VCaP (cell line): Measurements from ENCODE around the gene FAM3B.

Source experiments
- H3K27ac ChIP-seq: fragments of 450-650 bp; 2 replicates; pipeline ENCODE4 v1.5.1; 2017
- TF ChIP-seq, protein P1 (sequence below): fragments of 450-650 bp; conservative IDR thresholded peaks from 2 replicates; pipeline ENCODE4 v1.5.1; 2017; ENCODE audit warnings: mild to moderate bottlenecking, moderate library complexity

FAM3B gene

DNA sequence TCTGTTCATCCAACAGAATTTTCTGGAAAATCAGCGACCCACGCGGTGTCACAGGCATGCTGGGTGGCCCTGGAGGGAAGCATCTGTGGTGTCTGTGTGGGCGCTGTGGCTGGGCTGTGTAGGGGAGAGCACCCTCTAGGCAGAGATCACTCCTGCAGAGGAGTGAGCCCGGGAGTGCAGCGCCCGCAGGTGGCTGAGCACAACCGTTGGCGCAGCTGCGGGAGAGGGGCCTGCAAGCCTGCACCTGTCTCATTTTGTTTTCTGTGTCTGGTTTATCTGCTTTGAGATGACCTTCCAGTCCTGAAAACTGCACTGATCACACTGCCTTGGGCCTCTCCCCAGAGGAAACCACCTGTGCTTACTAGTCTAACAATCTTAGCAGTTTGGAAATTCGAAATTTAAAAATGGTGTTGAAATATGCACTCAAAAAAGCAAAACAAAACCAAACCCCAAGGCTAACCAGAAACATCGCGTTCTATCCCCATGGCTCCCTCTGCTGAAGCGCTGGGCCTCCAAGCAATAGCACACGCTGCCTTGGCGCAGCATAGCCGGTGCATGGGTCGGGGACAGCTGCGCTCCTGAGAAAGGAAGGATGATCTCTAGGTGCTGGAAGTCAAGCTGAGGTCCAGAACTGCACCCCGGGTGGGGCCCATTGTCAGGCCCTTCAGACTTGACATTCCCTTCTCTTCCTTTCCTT is 4.8 kb downstream of the FAM3B start:
- TF ChIP-seq, protein P1, sequence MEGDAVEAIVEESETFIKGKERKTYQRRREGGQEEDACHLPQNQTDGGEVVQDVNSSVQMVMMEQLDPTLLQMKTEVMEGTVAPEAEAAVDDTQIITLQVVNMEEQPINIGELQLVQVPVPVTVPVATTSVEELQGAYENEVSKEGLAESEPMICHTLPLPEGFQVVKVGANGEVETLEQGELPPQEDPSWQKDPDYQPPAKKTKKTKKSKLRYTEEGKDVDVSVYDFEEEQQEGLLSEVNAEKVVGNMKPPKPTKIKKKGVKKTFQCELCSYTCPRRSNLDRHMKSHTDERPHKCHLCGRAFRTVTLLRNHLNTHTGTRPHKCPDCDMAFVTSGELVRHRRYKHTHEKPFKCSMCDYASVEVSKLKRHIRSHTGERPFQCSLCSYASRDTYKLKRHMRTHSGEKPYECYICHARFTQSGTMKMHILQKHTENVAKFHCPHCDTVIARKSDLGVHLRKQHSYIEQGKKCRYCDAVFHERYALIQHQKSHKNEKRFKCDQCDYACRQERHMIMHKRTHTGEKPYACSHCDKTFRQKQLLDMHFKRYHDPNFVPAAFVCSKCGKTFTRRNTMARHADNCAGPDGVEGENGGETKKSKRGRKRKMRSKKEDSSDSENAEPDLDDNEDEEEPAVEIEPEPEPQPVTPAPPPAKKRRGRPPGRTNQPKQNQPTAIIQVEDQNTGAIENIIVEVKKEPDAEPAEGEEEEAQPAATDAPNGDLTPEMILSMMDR, result no peak
- H3K27ac ChIP-seq, result peak overlapping the region; percentile 98

DNA sequence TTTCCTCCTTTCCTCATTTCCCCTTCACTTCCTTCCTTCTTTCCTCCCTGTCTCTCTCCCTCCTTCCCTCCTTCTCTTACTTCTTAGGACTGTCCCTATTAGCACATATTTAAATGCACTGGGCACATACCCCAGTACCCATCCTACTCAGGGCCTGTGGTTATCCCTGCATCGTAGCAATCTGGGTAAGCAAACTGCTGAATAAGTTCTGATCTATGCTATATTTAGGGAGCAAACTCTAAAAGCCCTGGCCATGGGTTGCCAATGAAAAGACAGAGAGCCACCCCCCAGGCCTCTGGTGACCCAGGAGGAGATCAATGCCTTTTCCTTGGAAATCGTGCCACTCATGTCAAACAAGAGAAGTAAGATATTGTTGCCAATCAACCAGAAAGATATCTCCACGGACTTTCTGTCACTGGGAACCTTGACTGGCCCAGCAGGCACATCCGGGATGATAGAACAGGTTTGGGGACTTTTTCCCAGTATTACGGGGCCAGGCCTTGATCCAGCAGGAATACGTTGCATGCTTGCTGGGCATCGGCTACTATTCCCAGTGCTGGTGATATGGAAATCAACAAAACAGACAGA is 5.4 kb downstream of the FAM3B start:
- TF ChIP-seq, protein P1, result no peak
- peak overlapping the region; percentile 98 for H3K27ac ChIP-seq

DNA sequence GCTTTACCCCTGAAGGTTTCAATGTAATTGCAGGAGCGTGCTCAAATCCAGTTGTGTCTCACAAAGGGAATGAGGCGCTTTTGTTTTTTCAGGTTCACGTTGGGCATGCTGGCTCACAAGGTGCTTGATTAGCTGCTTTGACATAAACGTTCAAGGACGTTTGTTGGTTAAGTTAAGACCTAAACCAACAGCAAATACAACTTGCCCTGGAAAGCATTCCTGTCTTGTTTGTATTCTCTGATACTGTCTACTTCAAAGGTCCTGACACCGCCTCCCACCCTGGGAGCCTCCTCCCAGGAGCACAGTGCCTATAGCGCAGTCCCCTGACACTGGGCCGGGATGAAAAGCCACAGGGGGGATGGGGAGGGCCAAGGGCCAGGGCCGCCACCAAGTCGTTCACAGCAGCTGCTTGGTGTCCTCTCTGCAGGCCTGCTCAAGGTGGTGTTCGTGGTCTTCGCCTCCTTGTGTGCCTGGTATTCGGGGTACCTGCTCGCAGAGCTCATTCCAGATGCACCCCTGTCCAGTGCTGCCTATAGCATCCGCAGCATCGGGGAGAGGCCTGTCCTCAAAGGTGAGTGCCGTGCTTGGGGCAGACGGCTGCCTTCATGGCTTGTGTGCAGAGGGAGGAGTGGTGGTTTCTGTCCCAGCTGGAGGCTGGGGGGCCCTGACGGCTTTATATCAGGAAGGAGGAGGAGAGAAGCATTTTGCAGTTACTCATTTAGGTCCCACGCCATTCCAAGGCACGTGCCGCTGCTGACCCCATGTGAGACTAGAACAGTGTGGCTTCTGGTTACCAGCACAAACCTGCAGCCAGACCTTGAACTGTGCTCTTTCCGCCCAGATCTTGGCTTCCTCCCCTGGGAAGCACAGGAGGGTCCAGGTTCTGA is 6.1 kb downstream of the FAM3B start:
- TF ChIP-seq, protein P1, result no peak
- peak overlapping the region; percentile 98 for H3K27ac ChIP-seq

DNA sequence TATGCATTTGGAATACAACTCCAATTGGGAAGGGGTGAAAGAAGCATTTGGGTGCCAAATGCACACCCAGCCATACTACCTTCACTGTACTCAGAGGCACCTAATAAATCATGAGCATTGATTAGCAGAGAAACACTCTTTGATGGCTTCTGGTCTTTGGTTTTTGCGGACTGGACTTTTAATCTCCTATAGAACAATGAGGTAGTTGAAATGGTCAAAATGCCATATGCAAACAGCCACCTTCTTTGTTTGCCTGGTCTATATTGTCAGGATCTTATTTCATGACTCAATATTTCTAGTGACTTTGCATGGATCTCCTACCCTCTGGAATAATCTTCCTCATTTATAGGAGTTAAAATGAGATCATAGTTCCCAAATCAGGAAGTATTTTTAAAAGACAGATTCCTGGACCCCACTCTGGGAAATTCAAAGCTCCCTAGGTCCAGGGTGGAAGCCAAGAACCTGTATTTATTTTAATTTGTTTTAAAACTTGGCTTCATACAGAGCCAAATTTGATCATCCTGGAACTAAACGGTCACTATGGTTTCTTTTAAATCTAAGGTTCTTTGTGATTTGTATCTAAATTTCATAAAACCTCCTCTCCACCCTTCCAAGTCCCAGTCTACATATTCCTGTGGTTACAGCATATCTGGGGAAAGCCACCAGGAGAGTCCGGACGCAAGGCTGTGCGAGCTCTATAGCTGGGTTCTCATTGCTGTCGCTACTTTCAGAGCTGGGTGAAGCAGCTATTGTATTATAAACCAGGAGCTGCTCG is 8.7 kb downstream of the FAM3B start:
- no peak overlapping the region for H3K27ac ChIP-seq
- TF ChIP-seq, protein P1, result no peak

DNA sequence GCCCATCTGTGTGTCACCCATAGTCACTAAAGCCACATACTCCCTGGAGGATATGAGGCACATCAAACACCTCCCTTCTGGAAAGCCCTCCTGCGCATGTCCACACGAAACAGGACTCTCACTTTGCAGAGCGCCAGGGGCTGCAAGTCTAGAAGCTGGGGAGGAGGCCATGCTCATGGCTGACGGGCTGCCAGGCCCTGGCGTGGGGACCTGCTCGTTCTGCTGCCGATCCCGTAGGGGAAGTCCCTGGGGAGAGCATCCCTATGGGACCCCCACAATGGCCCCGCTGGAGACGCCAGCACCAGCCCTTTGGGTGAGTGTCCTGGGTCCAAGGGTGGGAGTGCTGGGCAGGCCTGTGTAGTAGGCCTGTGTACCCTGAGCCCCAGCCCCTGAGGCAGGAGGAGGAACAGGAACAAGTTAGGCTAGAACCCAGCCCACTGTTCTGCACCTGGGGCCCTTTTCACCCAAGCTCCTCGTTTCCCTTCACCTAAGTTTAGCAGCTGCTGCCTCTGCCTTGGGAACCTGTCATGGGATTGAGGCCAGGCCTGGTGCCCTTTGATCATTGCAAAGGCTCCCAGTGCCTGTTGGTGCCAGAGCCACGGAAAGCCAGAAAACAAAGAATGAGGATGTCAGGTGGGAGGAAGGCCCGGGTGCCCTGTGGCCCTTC is 9.9 kb downstream of the FAM3B start:
- no peak overlapping the region for H3K27ac ChIP-seq
- TF ChIP-seq, protein P1, result no peak

DNA sequence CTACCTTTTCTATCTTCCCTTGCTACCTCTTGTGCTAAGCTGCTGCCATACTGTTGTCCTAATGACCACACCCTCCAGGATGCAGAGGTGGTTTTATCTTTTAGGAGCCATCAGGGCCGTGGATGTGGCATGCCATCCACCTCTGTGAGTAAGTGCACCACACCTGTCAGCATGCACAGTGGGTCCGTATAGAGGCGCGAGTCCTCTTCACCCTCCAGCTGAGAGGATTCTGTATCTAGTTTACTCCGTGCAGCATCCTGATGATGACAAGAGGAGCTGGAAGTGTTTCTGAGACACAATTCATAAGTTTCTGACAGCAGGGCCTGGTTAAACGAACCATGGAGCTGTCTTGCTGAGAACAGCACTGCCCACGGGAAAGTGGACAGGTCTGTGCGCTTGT is 11.2 kb downstream of the FAM3B start:
- TF ChIP-seq, protein P1, result no peak
- no peak overlapping the region for H3K27ac ChIP-seq
